Measurements from ENCODE around the gene PARD6B. TPM values are rescaled to one million over a fixed set of nuclear protein-coding genes. Genes with fewer than 3 reads are reported as not detected.
"Not testable (repeated sequence)": the region's sequence is repeated elsewhere in the genome, so short reads cannot be mapped to it uniquely, and the experiment has no call there.

PARD6B gene
- total RNA-seq, 2 donors from 2014 or later = 5.6 to 6.9 TPM

DNA sequence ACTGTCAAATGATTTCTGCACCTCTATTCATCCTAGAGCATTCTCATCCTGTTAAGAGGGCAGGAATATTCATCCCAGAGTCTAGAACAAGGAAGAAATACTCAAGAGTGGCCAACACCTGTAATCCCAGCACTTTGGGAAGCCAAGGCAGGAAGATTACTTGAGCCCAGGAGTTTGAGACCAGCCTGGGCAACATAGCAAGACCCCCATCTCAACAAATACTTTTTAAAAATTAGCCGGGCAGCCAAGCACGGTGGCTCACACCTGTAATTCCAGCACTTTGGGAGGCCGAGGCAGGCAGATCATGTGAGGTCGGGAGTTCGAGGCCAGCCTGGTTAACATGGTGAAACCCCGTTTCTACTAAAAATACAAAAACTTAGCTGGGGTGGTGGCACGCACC lies 33.1 kb upstream of the PARD6B start:
- not testable (repeated sequence) for DNase-seq (ENCODE audit: low spot score in 2 of 2); ATAC-seq; H3K36me3 Mint-ChIP-seq; H3K9me3 Mint-ChIP-seq; H3K27ac Mint-ChIP-seq

DNA sequence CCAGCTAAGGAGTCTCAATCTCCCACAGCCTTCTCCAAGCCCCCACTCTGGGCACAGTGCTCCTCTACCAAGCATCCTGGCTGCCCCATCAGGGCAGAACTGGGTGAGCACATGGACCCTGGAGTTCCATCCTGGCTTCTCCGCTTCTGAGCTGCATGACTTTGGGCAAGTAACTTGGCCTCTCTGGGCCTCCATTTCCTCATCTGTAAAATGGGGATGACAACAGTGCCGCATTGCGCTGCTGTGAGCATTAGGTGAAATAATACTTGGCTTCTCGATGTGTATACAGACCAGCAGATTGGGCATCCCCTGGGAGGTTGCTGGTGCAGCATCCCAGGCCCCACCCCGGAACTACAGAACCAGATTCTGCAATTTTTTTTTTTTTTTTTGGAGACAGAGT lies 31.7 kb upstream of the PARD6B start:
- no peak for DNase-seq (ENCODE audit: low spot score in 2 of 2)
- ATAC-seq = no peak
- no peaks in the 10 kb centered on the region for H3K9me3 Mint-ChIP-seq
- no peak overlapping the region for H3K27ac Mint-ChIP-seq
- H3K36me3 Mint-ChIP-seq = no peaks in the 10 kb centered on the region

DNA sequence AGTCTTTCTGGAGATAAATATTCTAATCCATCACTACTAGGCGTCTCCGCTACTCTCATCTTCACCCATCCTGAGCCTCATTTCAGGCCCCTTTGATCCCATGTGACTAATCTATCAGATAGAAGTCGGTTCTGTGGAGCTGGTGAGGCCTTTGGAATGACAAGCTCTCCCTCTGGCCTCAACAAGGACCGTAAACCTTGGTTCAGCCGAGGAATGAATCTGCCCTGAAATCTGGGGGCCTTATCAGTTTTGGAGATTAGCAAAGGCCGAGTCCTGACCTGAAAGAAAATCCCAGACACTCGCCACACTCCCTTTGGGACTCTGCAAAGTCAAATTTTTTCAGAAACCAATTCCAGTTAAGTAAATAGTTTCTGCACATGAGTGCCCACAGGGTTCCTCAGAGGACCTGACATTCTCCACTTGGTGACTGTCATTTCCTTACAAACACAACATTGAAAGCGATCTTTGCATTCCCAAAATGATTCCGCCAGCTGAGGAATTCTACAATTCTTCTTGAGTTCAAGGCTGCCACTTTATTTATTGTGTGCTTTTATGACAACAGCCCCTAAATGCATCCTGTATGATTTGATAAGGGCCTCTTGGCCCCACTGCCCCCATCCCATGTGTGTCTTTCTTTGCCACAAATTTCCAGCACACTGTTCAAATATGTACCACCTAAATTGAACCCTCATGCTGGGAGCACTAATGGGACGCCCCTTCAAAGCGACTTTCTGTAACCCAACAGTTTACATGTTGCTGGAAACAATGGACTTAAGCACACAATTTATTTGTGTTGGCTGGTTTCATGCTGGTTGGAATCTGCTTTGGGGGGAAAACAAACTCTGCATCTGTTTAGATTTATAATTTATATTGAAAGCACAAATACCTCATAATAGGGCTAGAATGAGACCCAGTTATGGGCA lies 30.1 kb upstream of the PARD6B start:
- H3K9me3 Mint-ChIP-seq = no peaks in the 10 kb centered on the region
- DNase-seq (ENCODE audit: low spot score in 2 of 2) (no peak), ATAC-seq (no peak)
- no peak overlapping the region for H3K27ac Mint-ChIP-seq
- no peaks in the 10 kb centered on the region for H3K36me3 Mint-ChIP-seq

GRCh38 chr20:50703651-50704438 lies 27.5 kb upstream of the PARD6B start:
- not testable (repeated sequence) for H3K27ac Mint-ChIP-seq; H3K9me3 Mint-ChIP-seq; H3K36me3 Mint-ChIP-seq; DNase-seq (ENCODE audit: low spot score in 2 of 2); ATAC-seq

DNA sequence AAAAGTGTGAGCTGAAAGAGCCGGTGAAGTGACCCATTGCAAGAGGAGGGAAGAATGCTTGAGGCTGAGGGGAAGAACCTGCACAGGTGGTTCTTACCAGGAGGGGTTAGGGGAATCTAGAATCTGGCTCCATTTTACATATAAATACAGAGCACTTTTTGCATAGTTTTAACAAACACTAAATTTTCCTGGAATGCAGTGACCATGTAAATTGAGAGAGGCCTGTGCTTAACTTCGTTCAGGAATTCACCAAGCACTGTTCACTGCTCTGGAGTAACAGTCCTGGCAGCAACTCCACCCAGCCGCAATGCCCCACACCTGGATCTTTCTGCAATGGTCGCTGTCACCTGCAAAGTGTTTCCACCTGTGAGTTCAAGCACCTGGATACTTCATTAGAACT lies 26.9 kb upstream of the PARD6B start:
- H3K9me3 Mint-ChIP-seq = no peaks in the 10 kb centered on the region
- ATAC-seq (no peak), DNase-seq (ENCODE audit: low spot score in 2 of 2) (no peak)
- no peak overlapping the region for H3K27ac Mint-ChIP-seq
- H3K36me3 Mint-ChIP-seq = no peaks in the 10 kb centered on the region

GRCh38 chr20:50704971-50705370 lies 26.4 kb upstream of the PARD6B start:
- H3K9me3 Mint-ChIP-seq = no peaks in the 10 kb centered on the region
- no peak for DNase-seq (ENCODE audit: low spot score in 2 of 2)
- no peak for ATAC-seq
- no peak overlapping the region for H3K27ac Mint-ChIP-seq
- H3K36me3 Mint-ChIP-seq = no peaks in the 10 kb centered on the region

GRCh38 chr20:50708845-50709635 lies 22.3 kb upstream of the PARD6B start:
- H3K9me3 Mint-ChIP-seq = no peaks in the 10 kb centered on the region
- no peaks in the 10 kb centered on the region for H3K36me3 Mint-ChIP-seq
- ATAC-seq = no peak
- no peak overlapping the region for H3K27ac Mint-ChIP-seq
- no peak for DNase-seq (ENCODE audit: low spot score in 2 of 2)

DNA sequence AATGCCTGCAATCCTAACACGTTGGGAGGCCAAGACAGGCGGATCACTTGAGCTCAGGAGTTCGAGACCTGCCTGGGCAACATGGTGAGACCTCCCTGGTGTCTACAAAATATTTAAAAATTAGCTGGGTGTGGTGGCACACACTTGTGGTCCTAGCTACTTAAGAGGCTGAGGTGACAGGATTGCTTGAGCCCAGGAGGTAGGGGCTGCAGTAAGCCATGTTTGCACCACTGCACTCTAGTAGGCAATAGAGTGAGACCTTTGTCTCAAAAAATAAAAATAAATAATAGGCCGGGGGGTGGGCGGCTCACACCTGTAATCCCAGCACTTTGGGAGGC lies 21.8 kb upstream of the PARD6B start:
- ATAC-seq (no peak), DNase-seq (ENCODE audit: low spot score in 2 of 2) (no peak)
- Mint-ChIP-seq H3K36me3 (no peaks in the 10 kb centered on the region), H3K27ac (no peak overlapping the region), H3K9me3 (no peaks in the 10 kb centered on the region)

- no peak for DNase-seq (ENCODE audit: low spot score in 2 of 2)
- ATAC-seq = no peak
- H3K36me3 Mint-ChIP-seq = no peaks in the 10 kb centered on the region
- H3K9me3 Mint-ChIP-seq = no peaks in the 10 kb centered on the region
- H3K27ac Mint-ChIP-seq = no peak overlapping the region
Measured at GRCh38 chr20:50710492-50711063, 20.8 kb upstream of the PARD6B start.

DNA sequence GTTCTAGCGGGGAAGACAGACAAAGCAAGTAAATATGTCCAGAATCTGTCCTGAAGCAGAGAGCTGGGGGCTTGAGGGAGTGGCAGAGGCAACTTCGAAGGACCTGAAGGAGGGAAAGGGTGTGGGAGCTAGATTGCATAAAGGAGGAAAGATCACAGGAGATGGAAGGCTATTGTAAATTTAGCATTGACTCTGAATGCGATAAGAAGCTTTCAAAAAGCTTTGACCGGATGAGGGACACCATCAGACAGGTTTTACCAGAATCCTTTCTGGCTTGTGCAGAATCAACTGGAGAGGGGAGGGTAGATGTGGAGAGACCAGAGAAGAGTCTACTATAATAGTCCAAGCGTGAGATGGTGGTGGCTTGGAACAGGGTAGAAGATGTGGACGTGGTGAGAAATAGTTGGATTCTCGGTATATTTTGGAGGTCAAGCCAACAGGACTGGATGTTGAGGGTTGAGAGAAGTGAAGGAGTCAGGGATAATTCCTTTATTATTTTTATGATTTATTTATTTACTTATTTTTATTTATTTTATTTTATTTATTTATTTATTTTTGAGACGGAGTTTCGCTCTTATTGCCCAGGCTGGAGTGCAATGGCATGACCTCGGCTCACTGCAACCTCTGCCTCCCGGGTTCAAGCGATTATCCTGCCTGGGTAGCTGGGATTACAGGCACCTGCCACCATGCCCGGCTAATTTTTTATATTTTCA lies 20.1 kb upstream of the PARD6B start:
- no peaks in the 10 kb centered on the region for H3K9me3 Mint-ChIP-seq
- no peak overlapping the region for H3K27ac Mint-ChIP-seq
- no peaks in the 10 kb centered on the region for H3K36me3 Mint-ChIP-seq
- ATAC-seq (no peak), DNase-seq (ENCODE audit: low spot score in 2 of 2) (no peak)

- DNase-seq (ENCODE audit: low spot score in 2 of 2) (no peak), ATAC-seq (no peak)
- H3K36me3 Mint-ChIP-seq = no peaks in the 10 kb centered on the region
- H3K9me3 Mint-ChIP-seq = no peaks in the 10 kb centered on the region
- no peak overlapping the region for H3K27ac Mint-ChIP-seq
Measured at GRCh38 chr20:50712771-50713656, 18.4 kb upstream of the PARD6B start.

DNA sequence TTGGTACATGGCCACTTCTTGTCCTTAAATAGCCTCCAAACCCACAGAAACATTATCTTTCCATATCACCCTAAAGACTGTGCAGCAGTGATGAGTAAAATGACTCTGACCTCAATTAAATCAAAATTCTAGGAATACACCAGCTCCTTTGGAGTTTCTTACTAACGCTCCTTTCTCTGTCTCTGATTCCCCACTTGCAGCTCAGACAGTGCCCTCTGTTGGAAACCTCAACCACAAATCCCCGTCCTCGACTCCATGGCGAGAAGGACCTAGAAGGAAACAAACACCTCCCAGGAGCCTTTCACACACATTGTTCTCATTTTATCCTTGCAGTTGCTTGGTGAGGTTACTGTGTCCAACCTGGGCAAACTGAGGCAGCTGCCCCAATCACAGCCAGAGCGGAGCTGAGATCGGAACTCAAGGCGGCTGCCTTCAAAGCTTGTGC lies 17.7 kb upstream of the PARD6B start:
- Mint-ChIP-seq H3K27ac (no peak overlapping the region), H3K36me3 (no peaks in the 10 kb centered on the region), H3K9me3 (no peaks in the 10 kb centered on the region)
- ATAC-seq (no peak), DNase-seq (ENCODE audit: low spot score in 2 of 2) (no peak)

- H3K27ac Mint-ChIP-seq; H3K9me3 Mint-ChIP-seq; DNase-seq (ENCODE audit: low spot score in 2 of 2); ATAC-seq; H3K36me3 Mint-ChIP-seq: not testable (repeated sequence)
Measured at GRCh38 chr20:50714426-50714825, 17.0 kb upstream of the PARD6B start.

DNA sequence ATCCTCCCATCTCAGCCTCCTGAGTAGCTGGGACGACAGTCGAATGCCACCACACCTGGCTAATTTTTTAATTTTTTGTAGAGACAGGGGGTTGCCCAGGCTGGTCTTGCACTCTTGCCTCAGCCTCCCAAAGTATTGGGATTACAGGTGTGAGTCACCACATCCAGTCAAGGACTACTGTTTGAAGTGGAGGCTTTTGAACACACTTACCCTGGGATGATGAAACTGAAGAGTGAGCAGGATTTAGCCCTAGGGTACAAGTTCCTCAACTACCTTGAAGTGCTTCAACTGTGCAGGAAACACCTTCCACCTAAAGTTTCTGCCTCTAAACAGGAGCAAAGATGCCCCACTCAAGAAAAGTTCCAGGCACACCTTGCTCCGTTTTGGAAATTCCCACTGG lies 15.7 kb upstream of the PARD6B start:
- DNase-seq (ENCODE audit: low spot score in 2 of 2) = no peak
- ATAC-seq = no peak
- no peak overlapping the region for H3K27ac Mint-ChIP-seq
- no peaks in the 10 kb centered on the region for H3K9me3 Mint-ChIP-seq
- H3K36me3 Mint-ChIP-seq = no peaks in the 10 kb centered on the region

- DNase-seq (ENCODE audit: low spot score in 2 of 2) (no peak), ATAC-seq (no peak)
- no peaks in the 10 kb centered on the region for H3K36me3 Mint-ChIP-seq
- no peaks in the 10 kb centered on the region for H3K9me3 Mint-ChIP-seq
- no peak overlapping the region for H3K27ac Mint-ChIP-seq
Measured at GRCh38 chr20:50716518-50716917, 14.9 kb upstream of the PARD6B start.

All from activated naive CD4-positive, alpha-beta T cell treated with anti-CD3 and anti-CD28 coated beads, Interleukin-2, amount 50 U/mL, for 72 hours (primary cell).